ENCODE data around the gene OGFOD3. TPM values are rescaled to one million over a fixed set of nuclear protein-coding genes. Genes with fewer than 3 reads are reported as not detected.

The OGFOD3 gene
- total and polyA plus RNA-seq, 2 donors (not counting 1 experiment from before 2014, with no cell fraction given) = 22.6 to 30.5 TPM

DNA sequence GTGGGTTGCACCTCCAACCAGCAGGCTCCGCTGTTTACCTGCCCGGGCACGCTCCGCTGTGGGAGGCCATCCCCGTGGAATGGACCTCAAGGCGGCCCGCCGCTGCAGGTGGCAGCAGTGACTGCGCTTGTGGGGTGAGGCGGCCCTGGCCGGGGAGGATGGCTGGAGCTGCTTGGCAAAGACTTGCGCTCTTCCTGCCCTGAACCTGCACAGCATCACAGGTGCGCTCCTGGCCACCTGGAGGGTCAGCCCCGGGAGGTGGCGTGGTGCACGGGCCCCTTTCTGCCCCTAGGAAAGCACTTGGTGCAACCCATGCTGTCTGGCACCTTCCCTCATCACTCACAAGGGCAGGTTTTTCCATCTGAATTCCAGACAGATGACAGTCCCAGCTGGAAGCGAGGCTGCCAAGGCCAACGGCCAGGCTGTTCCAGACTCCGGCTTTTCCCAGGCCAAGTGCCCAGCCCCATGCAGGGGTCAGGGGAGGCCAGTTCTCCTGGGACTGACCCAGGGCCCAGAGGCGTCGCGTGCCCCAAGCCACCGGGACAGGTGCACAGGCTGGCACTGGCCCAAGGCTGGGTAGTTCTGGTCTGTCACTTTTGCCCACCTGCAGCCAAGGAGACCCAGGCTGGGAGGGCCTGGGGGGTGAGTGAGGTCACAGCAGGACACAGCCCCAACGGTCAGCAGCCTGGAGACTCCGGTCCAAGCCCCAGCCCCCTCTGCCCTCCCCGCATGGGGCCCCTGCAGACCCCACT is 33.5 kb downstream of the OGFOD3 start:
- POLR2A ChIA-PET = no interaction called here
- H3K4me3 Mint-ChIP-seq = no peak overlapping the region

More for the DNA sequence above, 33.5 kb downstream of the OGFOD3 start:
- intact Hi-C loops (cut with micrococcal nuclease) = no loop called here
- no peaks in the 10 kb centered on the region for H3K36me3 ChIP-seq (replicated peaks in 1 of 2; ENCODE audit: control extremely low read depth in 1 of 2, control insufficient read depth in 1 of 2, extremely low read depth in 1 of 2, insufficient read depth in 2 of 2, low read length in 1 of 2)
- no peaks in the 10 kb centered on the region for H3K9me3 Mint-ChIP-seq (ENCODE audit: insufficient read depth)
- H3K4me3 ChIP-seq (ENCODE audit: control extremely low read depth in 1 of 5, extremely low read depth in 1 of 5, insufficient read depth in 1 of 5, low read depth in 2 of 5, low read length in 4 of 5) = no peak overlapping the region
- no peak overlapping the region for H3K27ac ChIP-seq (ENCODE audit: low read length in 2 of 2)
- CTCF ChIA-PET = no interaction called here
- TF ChIP-seq EZH2 (IDR thresholded peaks at IDR 0.05; ENCODE audit: borderline replicate concordance, insufficient read depth, low read depth, low read length, poor library complexity, severe bottlenecking) = no peak
- TF ChIP-seq, protein P1, sequence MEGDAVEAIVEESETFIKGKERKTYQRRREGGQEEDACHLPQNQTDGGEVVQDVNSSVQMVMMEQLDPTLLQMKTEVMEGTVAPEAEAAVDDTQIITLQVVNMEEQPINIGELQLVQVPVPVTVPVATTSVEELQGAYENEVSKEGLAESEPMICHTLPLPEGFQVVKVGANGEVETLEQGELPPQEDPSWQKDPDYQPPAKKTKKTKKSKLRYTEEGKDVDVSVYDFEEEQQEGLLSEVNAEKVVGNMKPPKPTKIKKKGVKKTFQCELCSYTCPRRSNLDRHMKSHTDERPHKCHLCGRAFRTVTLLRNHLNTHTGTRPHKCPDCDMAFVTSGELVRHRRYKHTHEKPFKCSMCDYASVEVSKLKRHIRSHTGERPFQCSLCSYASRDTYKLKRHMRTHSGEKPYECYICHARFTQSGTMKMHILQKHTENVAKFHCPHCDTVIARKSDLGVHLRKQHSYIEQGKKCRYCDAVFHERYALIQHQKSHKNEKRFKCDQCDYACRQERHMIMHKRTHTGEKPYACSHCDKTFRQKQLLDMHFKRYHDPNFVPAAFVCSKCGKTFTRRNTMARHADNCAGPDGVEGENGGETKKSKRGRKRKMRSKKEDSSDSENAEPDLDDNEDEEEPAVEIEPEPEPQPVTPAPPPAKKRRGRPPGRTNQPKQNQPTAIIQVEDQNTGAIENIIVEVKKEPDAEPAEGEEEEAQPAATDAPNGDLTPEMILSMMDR (IDR thresholded peaks at IDR 0.05) = no peak
- H3K4me1 ChIP-seq (ENCODE audit: control insufficient read depth in 2 of 2, insufficient read depth in 2 of 2, low read length in 2 of 2) = no peaks in the 10 kb centered on the region
- no peak for ATAC-seq (ENCODE audit: low read depth)
- no peak overlapping the region for H3K9ac ChIP-seq (ENCODE audit: low read length)
- no peak overlapping the region for H2AFZ ChIP-seq (ENCODE audit: insufficient read depth, low read depth, low read length, poor library complexity, severe bottlenecking)
- no peak overlapping the region for H3K27ac Mint-ChIP-seq
- peaks cover 12% of the 10 kb centered on the region for H3K27me3 Mint-ChIP-seq
- WGBS (ENCODE audit: insufficient coverage) = 65% methylated on average over 26 of the region's 26 CpGs
- no peak for DNase-seq
- H3K9me3 ChIP-seq (ENCODE audit: control extremely low read depth in 1 of 3, control insufficient read depth in 2 of 3, insufficient read depth in 1 of 3, low read length in 2 of 3) = no peaks in the 10 kb centered on the region
- no peaks in the 10 kb centered on the region for H4K20me1 ChIP-seq (ENCODE audit: control insufficient read depth, insufficient read depth, low read length, poor library complexity, severe bottlenecking)
- no peaks in the 10 kb centered on the region for H3K79me2 ChIP-seq (ENCODE audit: control insufficient read depth, insufficient read depth, low read length)
- H3K4me2 ChIP-seq (replicated peaks; ENCODE audit: low read depth, low read length, poor library complexity, severe bottlenecking) = no peak overlapping the region
- peaks cover 0 to 39% (median 4%) of the 10 kb centered on the region in 4 experiments for H3K27me3 ChIP-seq (replicated peaks in 1 of 4; ENCODE audit: control extremely low read depth in 1 of 4, control insufficient read depth in 3 of 4, insufficient read depth in 4 of 4, low read length in 3 of 4)
- peaks cover 2% of the 10 kb centered on the region for H3K4me1 Mint-ChIP-seq
